Stimulated activated naive CD4-positive, alpha-beta T cell treated with Interleukin-2 at 50 U/mL for 16 hours (primary cell): ENCODE results near the gene ABCA8.
"Not testable (repeated sequence)": the region's sequence is repeated elsewhere in the genome, so short reads cannot be mapped to it uniquely, and the experiment has no call there.

ENCODE experiments used
- DNase-seq: peaks from one replicate; lab custom pipeline; 2025; lab: John Stamatoyannopoulos, UW

Gene ABCA8, protein sequence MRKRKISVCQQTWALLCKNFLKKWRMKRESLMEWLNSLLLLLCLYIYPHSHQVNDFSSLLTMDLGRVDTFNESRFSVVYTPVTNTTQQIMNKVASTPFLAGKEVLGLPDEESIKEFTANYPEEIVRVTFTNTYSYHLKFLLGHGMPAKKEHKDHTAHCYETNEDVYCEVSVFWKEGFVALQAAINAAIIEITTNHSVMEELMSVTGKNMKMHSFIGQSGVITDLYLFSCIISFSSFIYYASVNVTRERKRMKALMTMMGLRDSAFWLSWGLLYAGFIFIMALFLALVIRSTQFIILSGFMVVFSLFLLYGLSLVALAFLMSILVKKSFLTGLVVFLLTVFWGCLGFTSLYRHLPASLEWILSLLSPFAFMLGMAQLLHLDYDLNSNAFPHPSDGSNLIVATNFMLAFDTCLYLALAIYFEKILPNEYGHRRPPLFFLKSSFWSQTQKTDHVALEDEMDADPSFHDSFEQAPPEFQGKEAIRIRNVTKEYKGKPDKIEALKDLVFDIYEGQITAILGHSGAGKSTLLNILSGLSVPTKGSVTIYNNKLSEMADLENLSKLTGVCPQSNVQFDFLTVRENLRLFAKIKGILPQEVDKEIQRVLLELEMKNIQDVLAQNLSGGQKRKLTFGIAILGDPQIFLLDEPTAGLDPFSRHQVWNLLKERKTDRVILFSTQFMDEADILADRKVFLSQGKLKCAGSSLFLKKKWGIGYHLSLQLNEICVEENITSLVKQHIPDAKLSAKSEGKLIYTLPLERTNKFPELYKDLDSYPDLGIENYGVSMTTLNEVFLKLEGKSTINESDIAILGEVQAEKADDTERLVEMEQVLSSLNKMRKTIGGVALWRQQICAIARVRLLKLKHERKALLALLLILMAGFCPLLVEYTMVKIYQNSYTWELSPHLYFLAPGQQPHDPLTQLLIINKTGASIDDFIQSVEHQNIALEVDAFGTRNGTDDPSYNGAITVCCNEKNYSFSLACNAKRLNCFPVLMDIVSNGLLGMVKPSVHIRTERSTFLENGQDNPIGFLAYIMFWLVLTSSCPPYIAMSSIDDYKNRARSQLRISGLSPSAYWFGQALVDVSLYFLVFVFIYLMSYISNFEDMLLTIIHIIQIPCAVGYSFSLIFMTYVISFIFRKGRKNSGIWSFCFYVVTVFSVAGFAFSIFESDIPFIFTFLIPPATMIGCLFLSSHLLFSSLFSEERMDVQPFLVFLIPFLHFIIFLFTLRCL (N-terminal part only)

DNA sequence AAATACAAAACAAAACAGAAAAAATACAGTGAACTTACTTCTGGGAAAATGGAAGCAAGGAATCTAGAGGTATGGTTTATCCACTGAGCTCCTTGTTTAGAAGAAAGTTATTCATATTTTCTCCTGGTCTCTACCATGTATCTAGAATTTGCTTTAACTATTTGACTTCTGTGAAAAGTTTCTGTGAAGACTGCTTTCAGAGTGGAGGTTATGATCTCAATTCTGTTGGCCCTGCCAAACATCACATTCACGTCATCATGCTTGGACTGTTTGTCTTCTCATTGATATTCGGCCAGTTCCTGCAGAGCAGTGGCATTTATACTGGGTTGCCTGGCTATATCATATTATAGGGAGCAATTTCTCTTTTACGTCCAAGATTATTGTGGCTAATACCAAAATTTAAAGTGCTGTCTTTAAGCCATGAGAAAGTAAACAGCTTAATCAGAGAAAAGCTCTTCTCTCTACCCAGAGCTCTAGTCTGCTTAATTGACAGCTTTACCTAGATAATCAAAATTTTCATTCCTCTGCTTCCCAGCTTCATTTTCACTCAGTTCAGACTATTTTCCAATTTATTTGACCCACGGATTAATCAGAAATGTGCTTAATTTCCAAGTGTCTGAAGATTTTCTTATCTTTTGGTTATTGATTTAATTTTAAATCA, at the start of gene ABCA8:
TSS of gene ABCA8 (minus strand) at position 212 of the 661 bp plus-strand sequence. CDS start 13,358 bp downstream, outside the sequence.
- DNase-seq = no peak

DNA sequence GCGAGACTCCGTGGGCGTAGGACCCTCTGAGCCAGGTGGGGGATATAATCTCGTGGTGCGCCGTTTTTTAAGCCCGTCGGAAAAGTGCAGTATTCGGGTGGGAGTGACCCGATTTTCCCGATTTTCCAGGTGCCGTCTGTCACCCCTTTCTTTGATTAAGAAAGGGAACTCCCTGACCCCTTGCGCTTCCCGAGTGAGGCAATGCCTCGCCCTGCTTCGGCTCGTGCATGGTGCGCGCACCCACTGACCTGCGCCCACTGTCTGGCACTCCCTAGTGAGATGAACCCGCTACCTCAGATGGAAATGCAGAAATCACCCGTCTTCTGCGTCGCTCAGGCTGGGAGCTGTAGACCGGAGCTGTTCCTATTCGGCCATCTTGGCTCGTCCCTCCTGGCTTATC, 49.6 kb upstream of the ABCA8 start:
- DNase-seq = not testable (repeated sequence)

DNA sequence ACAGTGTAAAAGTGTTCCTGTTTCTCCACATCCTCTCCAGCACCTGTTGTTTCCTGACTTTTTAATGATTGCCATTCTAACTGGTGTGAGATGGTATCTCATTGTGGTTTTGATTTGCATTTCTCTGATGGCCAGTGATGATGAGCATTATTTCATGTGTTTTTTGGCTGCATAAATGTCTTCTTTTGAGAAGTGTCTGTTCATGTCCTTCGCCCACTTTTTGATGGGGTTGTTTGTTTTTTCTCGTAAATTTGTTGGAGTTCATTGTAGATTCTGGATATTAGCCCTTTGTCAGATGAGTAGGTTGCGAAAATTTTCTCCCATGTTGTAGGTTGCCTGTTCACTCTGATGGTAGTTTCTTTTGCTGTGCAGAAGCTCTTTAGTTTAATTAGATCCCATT, 44.6 kb upstream of the ABCA8 start:
- DNase-seq = not testable (repeated sequence)

DNA sequence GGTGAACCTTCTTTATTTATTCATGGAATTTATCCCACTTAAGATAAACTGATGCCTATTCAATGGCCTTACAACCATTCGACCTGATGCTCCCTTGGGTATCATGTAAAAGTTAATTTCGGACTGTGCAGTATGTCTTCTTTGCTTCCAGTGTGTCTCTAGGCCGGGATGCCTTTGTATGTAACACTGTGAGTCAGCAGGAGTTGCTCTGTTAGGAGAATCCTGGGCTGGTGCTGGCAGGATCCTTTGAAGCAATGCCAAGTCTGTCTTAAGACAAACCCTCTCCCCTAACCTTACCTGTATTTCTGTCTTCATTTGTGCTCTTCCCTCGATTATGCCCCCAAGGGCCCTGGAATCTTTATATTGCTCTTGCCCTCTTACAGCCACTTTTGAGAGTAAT, 37.9 kb upstream of the ABCA8 start:
- no peak for DNase-seq

DNA sequence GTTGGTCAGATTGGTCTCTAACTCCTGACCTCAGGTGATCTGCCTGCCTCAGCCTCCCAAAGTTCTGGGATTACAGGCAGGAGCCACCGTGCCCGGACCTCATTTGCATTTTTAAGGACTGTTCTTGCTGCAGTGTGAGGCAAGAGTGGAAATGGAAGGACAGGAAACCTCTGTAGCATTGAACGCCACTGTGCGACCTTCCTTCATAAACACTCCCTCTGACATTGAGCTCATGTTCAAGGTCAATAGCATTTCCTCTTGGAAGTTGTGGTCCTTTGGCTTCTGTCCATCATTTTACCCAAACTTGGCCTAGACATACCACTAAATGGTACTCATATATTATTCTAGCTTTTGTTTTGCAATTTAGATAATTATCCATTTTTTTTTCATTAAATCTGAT, 32.8 kb upstream of the ABCA8 start:
- DNase-seq = no peak

DNA sequence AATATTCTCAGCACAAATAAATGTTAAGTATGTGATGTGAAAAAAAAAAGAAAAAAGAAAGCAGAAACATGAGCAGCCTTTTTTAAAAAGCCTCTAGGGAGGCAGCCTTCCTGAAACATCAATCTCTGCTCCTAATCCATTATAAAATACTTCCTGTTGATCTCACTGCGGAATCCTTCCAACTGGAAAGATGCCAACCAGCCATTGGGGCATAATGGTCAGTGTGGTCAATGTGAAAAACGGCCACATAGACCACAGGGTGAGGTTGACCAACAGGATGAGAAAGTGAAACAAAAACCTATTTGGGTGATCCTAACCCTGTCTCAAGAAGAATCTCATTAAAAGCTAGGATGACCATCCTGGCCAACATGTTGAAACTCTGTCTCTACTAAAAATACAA, 26.1 kb upstream of the ABCA8 start:
- DNase-seq = no peak

DNA sequence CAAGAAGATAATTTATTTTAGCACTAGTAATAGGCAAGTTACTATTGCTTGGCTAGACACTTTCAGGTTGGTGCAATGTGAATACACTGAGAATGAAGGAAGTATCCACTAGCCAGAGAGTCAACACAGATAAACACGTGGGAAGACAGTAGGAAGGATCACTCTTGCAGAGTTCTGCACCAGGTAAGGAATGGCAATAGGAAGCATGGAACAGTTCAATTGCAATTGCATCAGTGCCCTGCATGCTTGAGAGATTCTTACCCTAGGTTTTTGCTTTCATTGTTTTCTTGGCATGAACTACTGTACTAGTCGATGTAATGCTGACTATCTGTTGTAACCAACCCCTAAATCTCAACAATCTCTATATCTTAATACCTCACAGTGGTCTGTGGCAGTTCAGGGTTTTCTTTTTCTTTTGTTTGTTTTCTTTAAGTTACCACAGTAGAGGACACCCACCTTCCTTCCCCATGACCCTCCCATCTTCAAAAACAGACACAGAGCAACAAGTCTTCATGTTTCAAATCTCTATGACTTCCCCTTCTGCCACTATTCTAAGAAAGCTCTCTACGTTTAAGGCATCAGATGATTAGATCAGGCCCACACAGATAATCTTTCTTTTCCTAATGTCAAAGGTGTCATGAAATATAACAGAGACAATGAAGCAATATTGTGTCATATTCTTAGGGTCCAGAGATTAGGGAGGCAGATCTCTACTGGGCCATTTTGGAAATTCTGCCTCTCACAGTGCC, 18.1 kb upstream of the ABCA8 start:
- DNase-seq = no peak

DNA sequence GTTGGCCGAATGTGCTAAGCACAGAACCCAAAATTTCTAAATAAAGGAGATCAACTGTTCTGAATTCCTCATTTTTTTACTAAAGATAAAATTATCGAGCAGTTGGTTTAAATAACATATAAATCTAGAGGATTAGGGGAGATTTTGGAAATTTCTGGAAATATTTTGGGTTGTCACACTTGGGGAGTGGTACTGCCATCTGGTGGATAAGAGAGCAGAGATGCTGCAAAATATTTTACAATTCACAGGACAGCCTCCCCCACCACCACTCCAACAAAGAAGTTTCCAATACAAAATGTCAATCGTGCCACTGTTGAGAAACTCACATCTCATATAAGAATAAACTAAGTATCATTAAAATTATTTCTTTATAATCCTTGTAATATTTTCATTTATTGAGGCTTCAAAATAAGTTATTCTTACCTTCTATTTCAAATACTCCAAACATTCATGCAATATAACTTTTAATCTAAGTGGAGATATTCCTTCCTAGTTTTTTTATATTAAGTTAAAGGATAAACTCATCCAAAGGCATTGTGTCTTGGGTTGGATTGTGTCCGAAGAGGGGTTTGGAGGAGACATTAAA, 17.0 kb upstream of the ABCA8 start:
- no peak for DNase-seq

DNA sequence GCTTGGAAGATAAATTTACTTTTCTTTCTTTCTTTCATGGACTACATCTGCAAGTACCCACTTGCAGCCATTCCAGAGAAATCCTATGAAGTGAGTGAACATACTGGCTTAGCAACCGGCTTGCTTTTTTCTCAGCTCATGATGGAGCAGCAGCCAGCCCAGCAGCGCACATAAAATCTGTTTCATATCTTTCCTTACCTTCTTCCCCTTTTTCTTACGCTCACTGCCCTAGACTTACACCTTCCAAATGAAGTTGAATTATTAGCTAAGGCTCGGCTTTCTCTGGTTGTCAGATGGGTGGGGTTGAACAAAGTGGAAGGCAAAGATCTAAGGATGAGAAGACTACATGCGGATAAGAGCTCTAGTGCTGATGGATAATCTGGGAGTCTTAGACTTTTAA, 13.9 kb upstream of the ABCA8 start:
- DNase-seq = no peak

DNA sequence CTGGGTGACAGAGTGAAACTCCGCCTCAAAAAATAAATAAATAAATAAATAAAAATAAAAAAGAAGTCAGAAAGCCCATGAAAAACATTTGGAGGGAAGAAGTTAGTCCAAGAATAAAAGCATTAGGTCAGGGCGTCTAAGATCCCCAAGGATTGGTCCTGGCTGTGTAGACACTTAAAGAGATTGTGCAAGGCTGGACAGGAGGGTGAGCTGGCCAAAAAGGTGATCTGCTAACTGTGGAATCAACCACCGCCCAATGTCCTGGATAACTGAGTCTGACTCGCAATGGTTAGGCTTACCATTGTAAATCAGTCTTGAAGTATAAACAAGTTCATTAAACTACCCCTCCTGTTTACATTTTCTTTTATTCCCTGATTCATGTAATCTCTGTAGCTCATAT, 8.8 kb upstream of the ABCA8 start:
- no peak for DNase-seq

DNA sequence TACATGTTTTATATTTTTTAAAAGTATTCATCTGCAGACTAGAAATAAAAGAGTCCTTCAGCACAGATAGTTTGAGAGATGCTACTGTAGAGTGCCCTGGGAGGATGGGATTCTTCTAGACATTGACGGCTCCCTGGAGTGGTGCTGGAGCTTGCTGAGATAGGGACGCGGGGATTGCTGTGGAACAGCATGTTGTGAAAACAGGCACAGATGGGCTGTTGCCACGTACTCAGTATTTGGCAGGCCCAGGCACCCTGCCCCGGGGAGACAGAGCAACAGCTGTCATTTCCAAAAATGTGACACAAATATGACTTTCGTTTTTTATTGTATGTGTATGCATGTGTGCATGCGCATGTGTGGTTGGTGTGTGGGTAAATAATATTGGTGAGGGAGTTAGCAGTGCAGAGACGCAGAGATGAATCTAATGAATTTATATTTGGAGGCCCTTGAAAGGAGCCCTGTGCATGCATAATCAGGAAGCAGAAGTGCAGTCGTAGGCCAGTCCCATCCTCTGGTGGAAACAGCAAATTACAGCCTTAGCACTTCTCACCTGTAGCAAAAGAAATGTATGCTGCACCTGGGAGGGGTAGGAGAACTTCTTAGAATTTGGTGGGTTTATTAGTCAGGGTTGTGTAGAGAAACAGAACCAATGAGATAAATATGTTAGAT, 6.2 kb upstream of the ABCA8 start:
- no peak for DNase-seq

DNA sequence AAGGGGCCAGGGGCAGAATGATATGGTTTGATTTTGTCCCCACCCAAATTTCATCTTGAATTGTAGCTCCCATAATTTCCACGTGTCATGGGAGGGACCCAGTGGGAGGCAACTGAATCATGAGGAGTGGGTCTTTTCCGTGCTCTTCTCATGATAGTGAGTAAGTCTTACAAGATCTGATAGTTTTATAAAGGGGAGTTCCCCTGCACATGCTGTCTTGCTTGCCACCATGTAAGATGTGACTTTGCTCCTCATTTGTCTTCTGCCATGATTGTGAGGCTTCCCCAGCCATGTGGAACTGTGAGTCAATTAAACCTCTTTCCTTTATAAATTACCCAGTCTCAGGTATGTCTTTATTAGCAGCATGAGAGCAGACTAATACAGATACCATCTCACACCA, 3.9 kb upstream of the ABCA8 start:
- not testable (repeated sequence) for DNase-seq

DNA sequence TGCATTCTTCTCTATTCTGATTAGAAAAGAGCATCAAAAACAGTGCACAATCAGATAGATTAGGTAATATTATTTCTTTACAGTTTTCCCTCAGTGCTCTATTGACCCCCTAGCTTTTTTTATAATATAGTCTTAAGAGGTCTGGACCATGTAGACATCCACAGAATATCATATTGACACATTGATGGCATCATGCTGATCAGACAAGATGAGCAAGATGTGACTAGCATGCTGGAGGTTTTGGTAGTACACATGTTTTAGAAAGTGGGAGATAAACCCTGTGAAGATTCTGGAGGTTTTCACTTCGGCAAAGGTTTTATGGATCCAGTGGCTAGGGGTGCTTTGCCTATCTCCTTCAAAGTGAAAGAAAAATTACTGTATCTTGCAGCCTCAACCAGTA, 2.8 kb upstream of the ABCA8 start:
- no peak for DNase-seq

DNA sequence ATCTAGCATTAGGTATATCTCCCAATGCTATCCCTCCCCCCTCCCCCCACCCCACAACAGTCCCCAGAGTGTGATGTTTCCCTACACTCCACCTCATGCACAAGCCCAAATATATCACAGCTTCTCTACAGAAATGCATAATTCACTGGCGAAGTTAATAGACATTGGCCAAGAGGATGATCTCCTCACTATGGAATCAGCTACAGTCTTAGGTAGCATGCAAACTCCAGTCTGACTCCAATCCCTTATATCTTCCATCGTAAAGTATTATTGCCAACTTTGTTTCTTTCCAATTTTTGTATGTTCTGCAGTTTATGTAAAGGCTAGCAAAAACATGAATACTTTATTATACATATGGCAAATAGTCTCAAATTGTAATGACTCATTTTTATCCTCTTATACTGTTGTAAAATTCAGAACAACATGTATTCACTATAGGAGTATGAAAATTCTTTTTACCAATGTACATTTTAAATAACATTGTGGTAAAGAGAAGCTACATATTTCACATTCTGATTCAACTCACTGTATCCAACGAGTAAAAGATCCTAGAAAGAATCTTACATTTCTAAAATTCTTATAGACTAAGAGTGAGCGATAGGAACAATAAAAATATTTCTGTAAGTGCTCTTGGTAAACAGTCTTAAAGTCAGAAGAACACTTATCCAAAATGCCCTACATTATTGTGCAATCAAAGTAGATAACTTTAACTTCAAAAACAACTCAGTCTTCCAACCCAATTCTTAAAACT, 871 bp downstream of the ABCA8 start:
- DNase-seq = no peak

DNA sequence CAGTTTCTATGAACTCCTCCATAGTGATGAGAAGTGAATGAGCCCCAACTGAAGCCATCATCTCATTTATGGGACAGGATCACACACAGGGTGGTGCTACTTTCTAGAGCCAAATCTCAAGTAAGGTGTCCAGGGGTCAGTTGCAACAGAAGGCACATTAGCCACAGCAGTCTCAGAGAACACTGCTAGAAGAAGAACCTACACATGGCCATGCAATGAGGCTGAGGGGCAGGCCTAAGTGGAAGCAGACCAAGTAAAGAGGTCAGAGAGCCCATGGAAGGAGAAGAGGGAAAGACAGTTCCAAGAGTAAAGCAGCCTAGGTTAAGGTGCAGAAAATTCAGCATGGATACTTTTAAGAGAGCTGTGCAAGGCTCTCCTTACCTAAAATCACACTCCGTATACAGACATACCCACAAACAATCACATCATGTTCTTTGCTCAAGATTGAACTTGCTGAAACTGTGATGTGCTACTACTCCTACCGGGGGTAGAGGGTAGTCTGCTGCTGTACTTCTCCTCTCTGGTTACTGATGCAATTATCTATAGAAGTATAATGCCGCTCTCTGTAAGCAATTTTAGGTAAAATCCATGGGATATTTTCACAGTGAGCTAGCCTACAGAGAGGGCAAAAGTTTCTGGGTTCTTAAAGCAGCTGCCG, 1.7 kb downstream of the ABCA8 start:
- no peak for DNase-seq

DNA sequence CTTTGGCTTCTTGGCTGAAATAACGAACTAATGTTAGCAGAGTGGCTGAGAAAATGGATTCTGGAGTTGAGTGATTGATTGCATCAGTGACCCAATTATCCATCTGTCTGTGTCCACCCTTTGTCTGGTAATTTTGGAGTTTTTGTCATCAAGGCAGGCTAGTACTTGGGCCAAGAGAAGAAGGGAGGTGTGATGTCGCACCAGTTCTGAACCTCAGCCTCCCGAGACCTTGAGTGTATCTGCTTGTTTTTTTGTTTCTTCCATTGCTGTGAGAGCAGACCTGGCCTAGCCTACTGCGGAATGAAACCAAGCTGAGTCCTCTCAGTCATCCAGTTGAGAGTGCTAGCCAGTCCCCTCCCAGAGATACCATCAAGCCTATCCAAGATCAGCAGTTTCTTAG, 4.5 kb downstream of the ABCA8 start:
- DNase-seq = no peak

DNA sequence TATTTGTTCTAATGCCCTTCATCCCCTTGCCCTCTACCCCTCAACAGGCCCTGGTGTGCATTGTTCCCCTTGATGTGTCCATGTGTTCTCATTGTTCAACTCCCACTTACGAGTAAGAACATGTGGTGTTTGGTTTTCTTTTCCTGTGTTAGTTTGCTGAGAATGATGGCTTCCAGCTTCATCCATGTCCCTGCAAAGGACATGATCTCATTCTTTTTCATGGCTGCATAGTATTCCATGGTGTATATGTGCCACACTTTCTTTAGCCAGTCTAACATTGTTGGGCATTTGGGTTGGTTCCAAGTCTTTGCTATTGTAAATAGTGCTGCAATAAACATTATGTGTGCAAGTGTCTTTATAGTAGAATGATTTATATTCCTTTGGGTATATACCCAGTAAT, 7.3 kb downstream of the ABCA8 start:
- DNase-seq = not testable (repeated sequence)

DNA sequence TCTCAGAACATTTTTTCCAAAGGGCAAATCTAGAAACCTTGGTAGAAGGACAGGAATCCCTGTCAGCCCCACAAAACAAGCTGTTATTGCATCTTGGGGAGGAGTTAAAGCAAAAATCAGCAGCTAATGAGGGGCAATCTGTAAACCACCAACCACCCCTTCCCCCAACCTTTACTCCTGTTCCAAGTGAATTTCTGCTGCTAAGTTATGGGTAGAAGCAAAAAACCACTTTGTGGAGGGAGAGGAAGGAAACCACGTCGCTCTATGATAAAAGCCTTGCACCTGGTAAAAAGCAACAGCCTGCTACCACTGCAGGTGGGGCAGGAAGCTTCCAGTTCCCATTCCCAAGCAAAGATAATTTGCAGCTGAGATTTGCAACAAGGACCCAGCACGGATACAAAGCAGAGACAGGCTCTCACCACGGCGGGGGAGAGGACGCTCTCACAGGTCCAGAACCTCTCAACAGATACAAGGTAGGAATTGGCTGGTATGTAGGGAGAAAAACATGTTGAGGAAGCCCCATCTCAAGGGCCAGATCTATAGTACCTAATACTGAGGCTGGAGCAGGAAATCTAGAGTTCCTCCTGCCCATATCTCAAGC, 10.7 kb downstream of the ABCA8 start:
- no peak for DNase-seq

DNA sequence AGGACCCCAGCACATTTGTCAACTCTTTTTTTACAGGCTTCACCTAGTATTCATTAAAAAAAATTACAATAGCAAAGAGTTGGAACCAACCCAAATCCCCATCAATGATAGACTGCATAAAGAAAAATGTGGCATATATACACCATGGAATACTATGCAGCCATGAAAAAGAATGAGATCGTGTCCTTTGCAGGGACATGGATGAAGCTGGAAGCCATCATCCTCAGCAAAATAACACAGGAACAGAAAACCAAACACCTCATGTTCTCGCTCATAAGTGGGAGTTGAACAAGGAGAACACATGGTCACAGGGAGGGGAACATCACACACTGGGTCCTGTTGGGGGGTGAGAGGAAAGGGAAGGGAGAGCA, 11.4 kb downstream of the ABCA8 start:
- DNase-seq = not testable (repeated sequence)
